H1 (cell line): ENCODE data around the gene CMBL. TPM values are rescaled to one million over a fixed set of nuclear protein-coding genes. Genes with fewer than 3 reads are reported as not detected.

Source experiments
- CTCF ChIA-PET: fragments of 300-600 bp; sonication (Branson Sonifier 250); formaldehyde crosslinking; loops from one replicate; lab custom pipeline; 2021; ENCODE audit not compliant: partially characterized antibody; lab: Charles Lee
- POLR2A ChIA-PET: fragments of 300-600 bp; sonication (Branson Sonifier 250); formaldehyde crosslinking; loops from one replicate; lab custom pipeline; 2021; ENCODE audit warnings: inconsistent platforms; ENCODE audit not compliant: partially characterized antibody; lab: Charles Lee
- DNase-seq, 2 experiments: peaks; one replicate each; pipeline versions ENCODE4 v3.0.0 to v3.0.0-alpha.2; 2010 to 2022; ENCODE audit warnings: low spot score in 2 of 2, low read depth in 1 of 2, mixed read lengths in 1 of 2
- FAIRE-seq: peaks from 2 replicates; lab custom pipeline; 2011; peaks lifted over from hg19 to GRCh38; lab: Jason Lieb, UNC
- H2AFZ ChIP-seq: 2 replicates; pipeline ENCODE4 v1.8.1; 2012; ENCODE audit warnings: low read length, inconsistent platforms
- H2AK5ac ChIP-seq: 2 replicates; pipeline ENCODE4 v1.6.1; 2013; ENCODE audit warnings: low read depth, low read length
- H2BK120ac ChIP-seq: replicated peaks from 2 replicates; pipeline ENCODE3; 2013; ENCODE audit warnings: low read depth, low read length, inconsistent platforms
- H2BK12ac ChIP-seq: 2 replicates; pipeline ENCODE4 v1.6.1; 2013; ENCODE audit warnings: low read depth, low read length
- H2BK15ac ChIP-seq: 2 replicates; pipeline ENCODE4 v1.6.1; 2013; ENCODE audit warnings: low read length
- H2BK20ac ChIP-seq: 2 replicates; pipeline ENCODE4 v1.6.1; 2013; ENCODE audit warnings: low read length
- H2BK5ac ChIP-seq: 2 replicates; pipeline ENCODE4 v1.6.1; 2013; ENCODE audit warnings: low read depth, low read length
- H3K14ac ChIP-seq: 2 replicates; pipeline ENCODE4 v1.6.1; 2013; ENCODE audit warnings: inconsistent platforms; ENCODE audit not compliant: insufficient read length
- H3K18ac ChIP-seq: 2 replicates; pipeline ENCODE4 v1.6.1; 2013; ENCODE audit warnings: low read length; ENCODE audit errors: extremely low read depth
- H3K23ac ChIP-seq: 2 replicates; pipeline ENCODE4 v1.6.1; 2013; ENCODE audit warnings: inconsistent platforms; ENCODE audit not compliant: insufficient read length
- H3K23me2 ChIP-seq: 2 replicates; pipeline ENCODE4 v1.6.1; 2013; ENCODE audit warnings: low read depth, low read length
- H3K27ac ChIP-seq: 2 replicates; pipeline ENCODE4 v1.6.1; 2011; ENCODE audit warnings: low read depth, low read length, inconsistent platforms
- H3K27me3 ChIP-seq, 4 experiments: replicated peaks in 1 of 4; 1 replicate in 1 of 4; 2 replicates in 3 of 4; pipeline versions ENCODE4 v1.6.1 to v1.8.1; 2011 to 2013; ENCODE audit warnings: low read length in 3 of 4, mild to moderate bottlenecking in 3 of 4, inconsistent platforms in 2 of 4, mixed read lengths in 2 of 4, moderate library complexity in 1 of 4; ENCODE audit not compliant: control insufficient read depth in 3 of 4, insufficient read depth in 3 of 4; ENCODE audit errors: extremely low read depth in 1 of 4
- H3K36me3 ChIP-seq, 4 experiments: 2 replicates each; pipeline versions ENCODE4 v1.6.1 to v1.8.1; 2011 to 2013; ENCODE audit warnings: mild to moderate bottlenecking in 4 of 4, low read length in 3 of 4, moderate library complexity in 2 of 4, control low read depth in 1 of 4, inconsistent platforms in 1 of 4; ENCODE audit not compliant: insufficient read depth in 4 of 4, control insufficient read depth in 2 of 4
- H3K4ac ChIP-seq: replicated peaks from 2 replicates; pipeline ENCODE3; 2013; ENCODE audit warnings: low read length, low read depth, mixed read lengths, inconsistent platforms; ENCODE audit not compliant: insufficient read length
- H3K4me1 ChIP-seq, 4 experiments: replicated peaks in 1 of 4; 1 replicate in 1 of 4; 2 replicates in 3 of 4; pipeline versions ENCODE4 v1.6.1 to v1.8.1; 2011 to 2013; ENCODE audit warnings: low read length in 3 of 4, inconsistent platforms in 2 of 4, mixed read lengths in 1 of 4; ENCODE audit not compliant: insufficient read depth in 4 of 4, control insufficient read depth in 3 of 4
- H3K4me2 ChIP-seq, 2 experiments: 2 replicates each; pipeline versions ENCODE4 v1.6.1 to v1.8.1; 2011 to 2013; ENCODE audit warnings: low read depth in 2 of 2, low read length in 2 of 2, control low read depth in 1 of 2, inconsistent platforms in 1 of 2, mild to moderate bottlenecking in 1 of 2; ENCODE audit not compliant: insufficient read depth in 1 of 2
- H3K4me3 ChIP-seq, 4 experiments: fragments of 200-600, 300-600 bp in 1 of 4; sonication (generic), shearing (Covaris generic), sonication (Bioruptor Twin) in 1 of 4; 2 replicates each; pipeline versions ENCODE4 v1.5.1 to v1.8.1; 2011 to 2016; ENCODE audit warnings: low read length in 4 of 4, low read depth in 3 of 4, control low read depth in 2 of 4, inconsistent platforms in 2 of 4, mild to moderate bottlenecking in 2 of 4, mixed read lengths in 1 of 4, moderate library complexity in 1 of 4; ENCODE audit not compliant: insufficient read depth in 2 of 4; ENCODE audit errors: extremely low read depth in 1 of 4
- H3K56ac ChIP-seq: replicated peaks from 2 replicates; pipeline ENCODE3; 2013; ENCODE audit warnings: low read depth, mild to moderate bottlenecking, mixed read lengths, low read length, inconsistent platforms; ENCODE audit not compliant: insufficient read length
- H3K79me1 ChIP-seq: 2 replicates; pipeline ENCODE4 v1.6.1; 2013; ENCODE audit warnings: low read depth, low read length, control low read depth
- H3K79me2 ChIP-seq, 2 experiments: 2 replicates each; pipeline versions ENCODE4 v1.6.1 to v1.8.1; 2012 to 2013; ENCODE audit warnings: low read length in 2 of 2, mild to moderate bottlenecking in 2 of 2, inconsistent platforms in 1 of 2; ENCODE audit not compliant: insufficient read depth in 2 of 2, control insufficient read depth in 1 of 2
- H3K9ac ChIP-seq, 4 experiments: replicated peaks in 1 of 4; 1 replicate in 1 of 4; 2 replicates in 3 of 4; pipeline versions ENCODE4 v1.6.1 to v1.8.1; 2011 to 2013; ENCODE audit warnings: low read depth in 3 of 4, low read length in 3 of 4, control low read depth in 2 of 4, mild to moderate bottlenecking in 2 of 4, moderate library complexity in 2 of 4, inconsistent platforms in 1 of 4; ENCODE audit errors: extremely low read depth in 1 of 4
- H3K9me3 ChIP-seq, 2 experiments: 2 replicates each; pipeline versions ENCODE4 v1.6.1 to v1.8.1; 2012 to 2013; ENCODE audit warnings: mild to moderate bottlenecking in 2 of 2, moderate library complexity in 2 of 2, control low read depth in 1 of 2, inconsistent platforms in 1 of 2, low read depth in 1 of 2, low read length in 1 of 2, mixed read lengths in 1 of 2; ENCODE audit not compliant: insufficient read depth in 2 of 2
- H4K20me1 ChIP-seq, 2 experiments: replicated peaks in 1 of 2; 2 replicates each; pipeline versions ENCODE3 to v1.8.1; 2011 to 2013; ENCODE audit warnings: inconsistent platforms in 2 of 2, low read length in 2 of 2, mild to moderate bottlenecking in 1 of 2; ENCODE audit not compliant: insufficient read depth in 2 of 2, control insufficient read depth in 1 of 2
- H4K5ac ChIP-seq: 2 replicates; pipeline ENCODE4 v1.6.1; 2013; ENCODE audit warnings: low read length, low read depth, mixed read lengths, inconsistent platforms; ENCODE audit not compliant: insufficient read length
- H4K8ac ChIP-seq: 2 replicates; pipeline ENCODE4 v1.8.0; 2013; ENCODE audit warnings: mild to moderate bottlenecking, moderate library complexity, low read length, inconsistent platforms; ENCODE audit not compliant: insufficient read depth; ENCODE audit errors: extremely low read depth
- H4K91ac ChIP-seq: replicated peaks from 2 replicates; pipeline ENCODE3; 2013; ENCODE audit warnings: low read length, mixed read lengths, inconsistent platforms; ENCODE audit not compliant: insufficient read length
- CREB1 ChIP-seq: IDR thresholded peaks from 2 replicates; pipeline ENCODE4 v1.6.1; 2012; ENCODE audit warnings: inconsistent platforms
- EGR1 ChIP-seq: IDR thresholded peaks from 2 replicates; pipeline ENCODE4 v1.6.1; 2011; ENCODE audit warnings: low read depth, low read length, borderline replicate concordance
- FOSL1 ChIP-seq: IDR thresholded peaks from 2 replicates; pipeline ENCODE4 v1.6.1; 2011; ENCODE audit warnings: mild to moderate bottlenecking, low read depth, low read length, moderate library complexity; ENCODE audit not compliant: insufficient read depth
- HDAC6 ChIP-seq: IDR thresholded peaks from one replicate; pipeline ENCODE4 v1.7.1; 2012; ENCODE audit warnings: low read depth, mild to moderate bottlenecking, inconsistent platforms, low read length, moderate library complexity
- JUND ChIP-seq: IDR thresholded peaks from 2 replicates; pipeline ENCODE4 v1.6.1; 2011; ENCODE audit warnings: mild to moderate bottlenecking, improper control_type of control experiment, low read length
- MAX ChIP-seq: IDR thresholded peaks from 2 replicates; pipeline ENCODE4 v1.6.1; 2012; ENCODE audit warnings: inconsistent platforms
- POLR2AphosphoS5 ChIP-seq: IDR thresholded peaks from 2 replicates; pipeline ENCODE4 v1.6.1; 2011; ENCODE audit warnings: low read depth, low read length
- WGBS, 2 experiments: shearing (Covaris generic) in 1 of 2; methylation state at CpG; one replicate each; pipeline versions ENCODE4 v1.1.6 to v1.1.7; 2013 to 2015; ENCODE audit warnings: low lambda C conversion rate in 2 of 2, mixed read lengths in 2 of 2, inconsistent platforms in 1 of 2, low coverage in 1 of 2, missing lambda C conversion rate in 1 of 2; ENCODE audit not compliant: insufficient replicate concordance in 2 of 2, insufficient coverage in 1 of 2, insufficient read length in 1 of 2; ENCODE audit errors: extremely low coverage in 1 of 2, missing lambda C conversion rate in 1 of 2; 5-methylcytosine and 5-hydroxymethylcytosine counted together
- polyA plus RNA-seq, 7 experiments: library from polyadenylated mRNA; depleted of rRNA in 3 of 7; stranded (reverse) in 5 of 7; unstranded in 2 of 7; fragments of >200 nt in 5 of 7; fragments of 200-250 nt in 2 of 7; gene quantifications; 1 replicate in 5 of 7; 2 replicates in 1 of 7; 4 replicates in 1 of 7; pipeline versions ENCODE4 v1.2.1 to v1.2.3, GENCODE V29; 2011 to 2013; ENCODE audit warnings: missing spikeins in 2 of 7, mixed read lengths in 2 of 7
- total RNA-seq: library from RNA; stranded (reverse); fragmentation: NEBNext Ultra II Directional; extraction: Animal tissue kit (Norgen Biotek cat#: 25700); gene quantifications from 2 replicates; pipeline ENCODE4 v1.2.1, GENCODE V29; 2021
- TF ChIP-seq, protein P1 (sequence below): IDR thresholded peaks from 2 replicates; pipeline ENCODE4 v1.6.1; 2012; ENCODE audit warnings: low read length, inconsistent platforms
- TF ChIP-seq, protein P2 (sequence below): IDR thresholded peaks from 2 replicates; pipeline ENCODE4 v1.6.1; 2012; ENCODE audit warnings: inconsistent platforms

Gene CMBL
- total and polyA plus RNA-seq, 2 of the 8 experiments (the other 6 are each of a cell fraction or from before 2014, with no cell fraction given): 27.9 to 32.1 TPM

DNA sequence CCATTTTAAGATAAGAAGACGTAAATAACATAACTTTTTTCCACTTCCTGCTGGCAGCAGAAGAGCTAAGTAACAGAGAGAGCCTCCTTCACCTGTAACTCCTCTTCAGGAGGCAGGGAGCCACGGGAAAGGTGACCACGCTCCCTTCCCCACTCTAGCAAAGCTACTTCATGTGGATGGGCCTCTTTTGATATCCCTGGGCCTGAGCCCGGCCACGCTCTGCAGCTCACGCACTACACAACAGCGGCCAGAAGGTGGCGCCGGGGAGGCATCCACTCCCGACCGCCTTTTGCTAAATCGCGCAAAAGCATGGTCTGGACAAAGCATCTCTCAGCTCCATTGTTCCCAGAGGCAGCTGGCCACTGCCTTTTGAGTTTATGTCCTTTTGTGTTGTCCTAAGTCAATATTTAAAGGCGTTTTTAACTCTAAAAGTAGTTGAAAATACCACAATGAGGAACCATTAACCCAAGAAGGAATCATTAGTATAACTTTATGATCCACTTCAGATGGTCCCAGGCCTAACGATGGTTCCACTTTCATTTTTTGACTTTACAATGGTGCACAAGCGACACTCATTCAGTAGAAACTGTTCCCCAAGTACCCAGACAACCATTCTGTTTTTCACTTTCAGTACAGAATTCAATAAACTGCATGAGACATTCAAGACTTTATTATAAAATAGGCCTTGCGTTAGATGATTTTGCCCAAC is 23.6 kb downstream of the CMBL start:
- Histone ChIP-seq H3K27ac (no peak overlapping the region), H3K23ac (no peak overlapping the region), H2BK5ac (no peak overlapping the region), H2AK5ac (no peak overlapping the region), H3K4me3 (no peak overlapping the region), H3K4me1 (peaks cover 0 to 2% (median 0%) of the 10 kb centered on the region in 4 experiments; a peak in 2 of 7 replicates), H3K56ac (no peak overlapping the region), H3K27me3 (no peaks in the 10 kb centered on the region), H4K91ac (no peak overlapping the region), H2BK120ac (no peak overlapping the region), H3K9me3 (no peaks in the 10 kb centered on the region), H3K18ac (no peak overlapping the region), H3K9ac (no peak overlapping the region), H3K4ac (peak overlapping the region; percentile 27), H3K36me3 (no peaks in the 10 kb centered on the region; a peak in 1 of 8 replicates), H3K79me2 (no peaks in the 10 kb centered on the region), H3K79me1 (no peaks in the 10 kb centered on the region), H2BK20ac (no peak overlapping the region), H3K14ac (no peak overlapping the region), H2BK15ac (0 out of 2 replicates have a peak overlapping the region, but pooled peaks have one; percentile 46), H4K8ac (no peak overlapping the region), H2AFZ (peak overlapping the region; percentile 71), H3K23me2 (no peaks in the 10 kb centered on the region), H4K20me1 (no peaks in the 10 kb centered on the region), H4K5ac (no peak overlapping the region), H3K4me2 (no peak overlapping the region), H2BK12ac (no peak overlapping the region)
- CTCF ChIA-PET: interaction anchor here (0.7 to 4.8 kb wide), 40 partner anchors 8 to 428 kb away, joined by 3 to 28 read pairs (median 5); partner anchors contain the start of genes ATPSCKMT and CCT5
- 32% methylated on average over 17 of the region's 17 CpGs; no CpG with 5 or more reads in 1 of the 2 experiments for WGBS, 2 experiments
- DNase-seq (peak; percentile 47 to 92), FAIRE-seq (no peak)
- POLR2A ChIA-PET: interaction anchor here (0.8 to 1.5 kb wide), 4 partner anchors 19 to 140 kb away, joined by 3 to 5 read pairs (median 3); no protein-coding TSS in a partner anchor
- TF ChIP-seq JUND: peak; percentile 14; the same call in 1 of the 2 replicates
- peak; percentile 66; the same call in 1 of the 2 replicates for TF ChIP-seq EGR1
- TF ChIP-seq, protein P1, sequence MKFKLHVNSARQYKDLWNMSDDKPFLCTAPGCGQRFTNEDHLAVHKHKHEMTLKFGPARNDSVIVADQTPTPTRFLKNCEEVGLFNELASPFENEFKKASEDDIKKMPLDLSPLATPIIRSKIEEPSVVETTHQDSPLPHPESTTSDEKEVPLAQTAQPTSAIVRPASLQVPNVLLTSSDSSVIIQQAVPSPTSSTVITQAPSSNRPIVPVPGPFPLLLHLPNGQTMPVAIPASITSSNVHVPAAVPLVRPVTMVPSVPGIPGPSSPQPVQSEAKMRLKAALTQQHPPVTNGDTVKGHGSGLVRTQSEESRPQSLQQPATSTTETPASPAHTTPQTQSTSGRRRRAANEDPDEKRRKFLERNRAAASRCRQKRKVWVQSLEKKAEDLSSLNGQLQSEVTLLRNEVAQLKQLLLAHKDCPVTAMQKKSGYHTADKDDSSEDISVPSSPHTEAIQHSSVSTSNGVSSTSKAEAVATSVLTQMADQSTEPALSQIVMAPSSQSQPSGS: 0 out of 2 replicates have a peak, but pooled peaks have one; percentile 30
- 0 out of 2 replicates have a peak, but pooled peaks have one; percentile 18 for TF ChIP-seq CREB1
- TF ChIP-seq MAX: peak; percentile 90
- 0 out of 2 replicates have a peak, but pooled peaks have one; percentile 8 for TF ChIP-seq FOSL1
- TF ChIP-seq, protein P2, sequence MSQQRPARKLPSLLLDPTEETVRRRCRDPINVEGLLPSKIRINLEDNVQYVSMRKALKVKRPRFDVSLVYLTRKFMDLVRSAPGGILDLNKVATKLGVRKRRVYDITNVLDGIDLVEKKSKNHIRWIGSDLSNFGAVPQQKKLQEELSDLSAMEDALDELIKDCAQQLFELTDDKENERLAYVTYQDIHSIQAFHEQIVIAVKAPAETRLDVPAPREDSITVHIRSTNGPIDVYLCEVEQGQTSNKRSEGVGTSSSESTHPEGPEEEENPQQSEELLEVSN: 0 out of 2 replicates have a peak, but pooled peaks have one; percentile 31
- no peak for TF ChIP-seq HDAC6
- peak; percentile 32; the same call in 1 of the 2 replicates for TF ChIP-seq POLR2AphosphoS5
